ENCODE measurements around the gene HLA-DMA. TPM values are rescaled to one million over a fixed set of nuclear protein-coding genes. Genes with fewer than 3 reads are reported as not detected.

HLA-DMA gene
- total RNA-seq, 1 experiment from 2014 or later, result 3.0 TPM

- BruUV-seq (replicated peaks), result no TSS peak
These were observed 47.2 kb upstream of the HLA-DMA start for GRCh38 chr6:33000055-33000454.

GRCh38 chr6:32995448-32995847, 42.6 kb upstream of the HLA-DMA start:
- ChIA-PET POLR2A (ENCODE audit: unreplicated experiment) (no interaction called here), CTCF (no interaction called here)
- H3K9me3 ChIP-seq (ENCODE audit: low read length), result no peaks in the 10 kb centered on the region
- BruUV-seq (replicated peaks), result no TSS peak
- H3K27me3 ChIP-seq (ENCODE audit: low read length), result peaks cover 52% of the 10 kb centered on the region
- no peaks in the 10 kb centered on the region for H3K4me1 ChIP-seq (ENCODE audit: insufficient read depth, low read length)
- H3K9me2 ChIP-seq (replicated peaks; ENCODE audit: low read length), result no peaks in the 10 kb centered on the region
- no peaks in the 10 kb centered on the region for H3K36me3 ChIP-seq (ENCODE audit: low read depth, low read length)
- H3K9ac ChIP-seq (ENCODE audit: low read length), result no peak overlapping the region
- H3F3A ChIP-seq (ENCODE audit: low read length, unreplicated experiment), result no peaks in the 10 kb centered on the region
- TF ChIP-seq EZH2 (IDR thresholded peaks at IDR 0.05; ENCODE audit: low read length, unreplicated experiment) (no peak), EZH2phosphoT487 (IDR thresholded peaks at IDR 0.05; ENCODE audit: borderline replicate concordance, low read length) (no peak), CTCF (conservative IDR thresholded peaks at IDR 0.05; ENCODE audit: low read depth, low read length) (no peak)
- no peak overlapping the region for H3K27ac ChIP-seq (ENCODE audit: low read length)
- no peaks in the 10 kb centered on the region for H3K79me2 ChIP-seq (ENCODE audit: low read length)
- DNase-seq (no peak), ATAC-seq (no peak)
- no peaks in the 10 kb centered on the region for H4K20me1 ChIP-seq (ENCODE audit: low read length)
- no peak overlapping the region for H3K4me2 ChIP-seq (ENCODE audit: low read length)
- no peak overlapping the region for H2AFZ ChIP-seq (ENCODE audit: low read length)
- intact Hi-C loops (cut with micrococcal nuclease), result no loop called here
- no peak overlapping the region for H3K4me3 ChIP-seq (ENCODE audit: low read length)

More at GRCh38 chr6:33000055-33000454, 47.2 kb upstream of the HLA-DMA start:
- peaks cover 76% of the 10 kb centered on the region for H3K27me3 ChIP-seq (ENCODE audit: low read length)
- no peak overlapping the region for H3K4me2 ChIP-seq (ENCODE audit: low read length)
- H2AFZ ChIP-seq (ENCODE audit: low read length), result no peak overlapping the region
- intact Hi-C loops (cut with micrococcal nuclease), result no loop called here
- POLR2A ChIA-PET (ENCODE audit: unreplicated experiment), result no interaction called here
- no peak overlapping the region for H3K27ac ChIP-seq (ENCODE audit: low read length)
- ATAC-seq (peak; percentile 53; the same call in 1 of the 2 replicates), DNase-seq (peak; percentile 64)
- H3K4me3 ChIP-seq (ENCODE audit: low read length), result no peak overlapping the region
- no peaks in the 10 kb centered on the region for H3K9me2 ChIP-seq (replicated peaks; ENCODE audit: low read length)
- H3K79me2 ChIP-seq (ENCODE audit: low read length), result no peaks in the 10 kb centered on the region
- H3K9ac ChIP-seq (ENCODE audit: low read length), result no peak overlapping the region
- no peaks in the 10 kb centered on the region for H3K9me3 ChIP-seq (ENCODE audit: low read length)
- H3F3A ChIP-seq (ENCODE audit: low read length, unreplicated experiment), result no peaks in the 10 kb centered on the region
- CTCF ChIA-PET, result no interaction called here
- H3K36me3 ChIP-seq (ENCODE audit: low read depth, low read length), result no peaks in the 10 kb centered on the region
- TF ChIP-seq CTCF (conservative IDR thresholded peaks at IDR 0.05; ENCODE audit: low read depth, low read length), result peak; percentile 61
- no peak for TF ChIP-seq EZH2phosphoT487 (IDR thresholded peaks at IDR 0.05; ENCODE audit: borderline replicate concordance, low read length)
- no peak for TF ChIP-seq EZH2 (IDR thresholded peaks at IDR 0.05; ENCODE audit: low read length, unreplicated experiment)
- no peaks in the 10 kb centered on the region for H3K4me1 ChIP-seq (ENCODE audit: insufficient read depth, low read length)
- H4K20me1 ChIP-seq (ENCODE audit: low read length), result no peaks in the 10 kb centered on the region

- H3K4me1 ChIP-seq (ENCODE audit: insufficient read depth, low read length), result no peaks in the 10 kb centered on the region
- no peaks in the 10 kb centered on the region for H3K79me2 ChIP-seq (ENCODE audit: low read length)
- H2AFZ ChIP-seq (ENCODE audit: low read length), result no peak overlapping the region
- H3K9ac ChIP-seq (ENCODE audit: low read length), result no peak overlapping the region
- H3K36me3 ChIP-seq (ENCODE audit: low read depth, low read length), result no peaks in the 10 kb centered on the region
- intact Hi-C loops (cut with micrococcal nuclease), result no loop called here
- H4K20me1 ChIP-seq (ENCODE audit: low read length), result no peaks in the 10 kb centered on the region
- no peak overlapping the region for H3K27ac ChIP-seq (ENCODE audit: low read length)
- peaks cover 45% of the 10 kb centered on the region for H3K27me3 ChIP-seq (ENCODE audit: low read length)
- ATAC-seq (no peak), DNase-seq (no peak)
- CTCF ChIA-PET, result no interaction called here
- H3K4me2 ChIP-seq (ENCODE audit: low read length), result no peak overlapping the region
- BruUV-seq (replicated peaks), result no TSS peak
- POLR2A ChIA-PET (ENCODE audit: unreplicated experiment), result no interaction called here
- TF ChIP-seq EZH2 (IDR thresholded peaks at IDR 0.05; ENCODE audit: low read length, unreplicated experiment), result no peak
- no peak for TF ChIP-seq EZH2phosphoT487 (IDR thresholded peaks at IDR 0.05; ENCODE audit: borderline replicate concordance, low read length)
- no peak for TF ChIP-seq CTCF (conservative IDR thresholded peaks at IDR 0.05; ENCODE audit: low read depth, low read length)
- no peaks in the 10 kb centered on the region for H3K9me2 ChIP-seq (replicated peaks; ENCODE audit: low read length)
- no peaks in the 10 kb centered on the region for H3K9me3 ChIP-seq (ENCODE audit: low read length)
- H3K4me3 ChIP-seq (ENCODE audit: low read length), result no peak overlapping the region
- H3F3A ChIP-seq (ENCODE audit: low read length, unreplicated experiment), result no peaks in the 10 kb centered on the region
These were observed 40.6 kb upstream of the HLA-DMA start for GRCh38 chr6:32993363-32993973.

All from PC-3 (cell line).